NT2/D1 (cell line): ENCODE results near the gene MYO3B.

Source experiments
- SUZ12 ChIP-seq: IDR thresholded peaks from 2 replicates; pipeline ENCODE4 v1.6.1; 2011; ENCODE audit not compliant: insufficient read length, insufficient read depth; ENCODE audit errors: extremely low read depth
- YY1 ChIP-seq: IDR thresholded peaks from 2 replicates; pipeline ENCODE4 v1.6.1; 2011; ENCODE audit not compliant: insufficient read length, insufficient read depth
- ZNF274 ChIP-seq: IDR thresholded peaks from 2 replicates; pipeline ENCODE4 v1.6.1; 2011; ENCODE audit warnings: mild to moderate bottlenecking, low read depth, low read length

DNA sequence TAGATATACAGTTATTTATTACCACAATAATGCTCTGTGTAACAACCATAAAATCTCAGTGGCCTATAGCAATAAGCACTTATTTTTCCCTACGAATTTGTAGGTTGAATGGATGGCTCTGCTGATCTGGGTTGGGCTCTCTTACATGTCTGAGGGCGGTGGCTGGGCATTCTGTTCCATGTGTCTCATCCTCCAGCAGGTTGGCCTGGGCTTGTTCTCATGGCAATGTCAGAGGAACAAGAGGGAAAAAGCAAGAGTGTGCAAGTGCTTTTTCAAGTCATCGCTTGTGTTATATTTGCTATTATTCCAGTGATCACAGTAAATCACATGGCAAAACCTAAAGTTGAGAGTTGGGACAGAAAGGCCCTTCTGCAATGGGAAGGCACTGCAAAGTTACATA, 30.4 kb upstream of the MYO3B start:
- TF ChIP-seq YY1 (no peak), SUZ12 (no peak), ZNF274 (no peak)
